Fibroblast of skin of scalp (primary cell): ENCODE results near the gene ZNF275.
"Not testable (repeated sequence)": the region's sequence is repeated elsewhere in the genome, so short reads cannot be mapped to it uniquely, and the experiment has no call there.

Source experiments
- DNase-seq: peaks from one replicate; pipeline ENCODE4 v3.0.0-alpha.2; 2013

The ZNF275 gene

DNA sequence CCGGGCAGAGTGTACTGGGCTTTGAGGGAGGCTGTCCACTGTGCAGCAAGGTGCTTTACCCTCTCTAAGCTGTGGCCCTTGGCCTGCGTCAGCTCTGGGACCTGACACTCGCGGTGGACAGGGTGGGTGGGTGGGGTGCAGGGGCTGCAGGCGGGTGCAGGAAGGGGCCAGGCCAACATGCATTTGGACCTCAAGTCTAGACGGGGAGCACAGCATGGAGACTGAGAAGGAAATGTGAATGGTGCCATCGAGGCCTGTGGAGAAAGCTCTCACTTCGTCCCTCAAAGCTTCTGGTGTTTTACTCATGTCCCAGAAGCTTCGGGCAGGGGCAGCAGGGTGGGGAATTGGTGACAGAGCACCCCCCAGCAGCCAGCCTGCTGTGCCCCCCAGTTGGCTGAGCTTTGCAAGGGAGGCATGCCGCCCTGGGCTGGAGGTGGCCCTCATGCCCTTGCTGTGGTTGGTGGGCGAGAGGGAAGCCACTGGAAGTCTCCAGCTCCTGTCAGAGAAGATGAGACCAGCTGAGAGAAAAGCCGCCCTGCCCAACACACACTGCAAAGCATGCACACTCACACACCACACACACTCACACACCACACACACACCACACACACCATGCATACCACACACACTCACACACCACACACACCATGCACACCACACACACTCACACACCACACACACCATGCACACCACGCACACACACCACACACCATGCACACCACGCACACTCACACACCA is 54.9 kb downstream of the ZNF275 start:
- DNase-seq: no peak

DNA sequence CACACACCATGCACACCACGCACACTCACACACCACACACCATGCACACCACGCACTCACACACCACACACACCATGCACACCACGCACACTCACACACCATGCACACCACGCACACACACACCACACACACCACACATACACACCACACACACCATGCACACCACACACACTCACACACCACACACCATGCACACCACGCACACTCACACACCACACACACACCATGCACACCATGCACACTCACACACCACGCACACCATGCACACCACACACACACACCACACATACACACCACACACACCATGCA is 55.5 kb downstream of the ZNF275 start:
- not testable (repeated sequence) for DNase-seq

DNA sequence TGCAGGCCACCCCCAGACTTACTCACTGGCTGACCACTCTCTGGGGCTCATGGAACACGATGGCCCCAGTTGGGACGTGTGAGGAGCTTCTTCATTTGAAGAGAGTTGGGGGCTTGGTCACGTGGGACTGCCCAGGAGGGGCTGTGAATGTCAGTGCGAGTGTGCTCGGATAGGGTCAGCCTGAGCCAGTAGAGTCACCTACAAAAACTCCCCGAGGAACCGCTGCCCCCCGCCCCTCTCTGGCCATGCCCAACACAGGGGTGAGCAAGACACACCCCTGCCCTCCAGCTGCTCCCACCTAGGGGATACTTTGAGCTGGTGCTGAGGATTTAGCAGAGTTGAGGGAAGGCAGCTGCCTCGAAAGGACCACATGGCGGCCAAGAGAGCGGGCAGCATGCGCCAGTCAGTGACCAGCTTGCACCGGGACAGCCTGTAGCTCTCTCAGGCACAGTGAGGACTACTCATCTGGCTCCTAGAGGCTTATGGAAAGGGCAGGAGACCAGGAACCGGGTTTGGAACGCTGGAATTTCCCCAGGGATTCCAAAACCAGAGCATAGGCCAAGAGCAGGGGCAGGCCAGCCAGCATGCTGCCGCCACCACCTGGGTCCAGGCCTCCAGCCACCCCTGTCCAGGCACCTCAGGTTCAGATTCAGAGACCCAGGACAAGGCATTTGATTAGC is 58.8 kb downstream of the ZNF275 start:
- DNase-seq: no peak

GRCh38 chrX:153394612-153395011 is 60.7 kb downstream of the ZNF275 start:
- DNase-seq: no peak

GRCh38 chrX:153395613-153396319 is 61.8 kb downstream of the ZNF275 start:
- no peak for DNase-seq

DNA sequence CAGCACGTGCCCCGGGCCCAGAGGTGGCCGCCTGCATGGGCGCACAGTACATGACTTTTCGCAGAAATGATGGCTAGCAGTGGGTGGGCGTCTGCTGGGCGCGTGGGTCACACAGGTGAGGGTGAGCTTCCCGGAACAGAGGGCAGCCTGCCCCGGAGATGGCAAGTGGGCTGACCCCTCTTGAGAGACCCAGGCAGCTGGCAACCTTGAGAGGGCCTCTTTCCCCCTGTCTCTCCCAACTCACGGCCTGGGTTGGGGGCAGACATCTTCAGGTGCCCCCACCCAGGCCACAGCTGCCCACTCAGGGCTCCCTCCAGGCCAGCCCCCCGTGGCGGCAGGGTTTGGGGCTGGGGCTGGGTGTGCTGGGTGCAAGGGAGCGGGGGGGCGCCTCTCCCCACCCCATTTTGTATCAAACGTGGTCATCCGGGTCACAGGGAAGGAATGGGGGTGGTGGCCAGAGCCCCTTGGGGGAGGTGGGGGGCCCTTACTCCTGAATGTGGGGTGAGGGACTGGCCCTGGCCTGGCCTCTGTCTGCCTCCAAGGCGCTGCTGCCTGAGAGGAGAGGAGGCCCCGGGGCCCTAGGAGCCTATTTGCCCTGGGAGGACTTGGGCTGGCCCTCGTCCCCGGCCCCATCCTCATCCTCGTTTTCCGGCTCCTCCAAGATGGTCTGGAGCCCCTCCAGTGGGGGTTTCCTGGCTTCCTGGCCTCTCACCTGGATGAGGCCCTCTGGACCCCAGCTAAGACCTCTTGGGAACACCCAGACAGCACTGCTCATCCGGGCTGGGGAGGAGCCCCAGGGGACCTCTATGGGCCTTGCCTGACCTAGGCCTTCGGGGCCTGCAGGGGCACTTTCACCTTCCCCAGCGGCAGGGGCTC is 62.6 kb downstream of the ZNF275 start:
- no peak for DNase-seq

DNA sequence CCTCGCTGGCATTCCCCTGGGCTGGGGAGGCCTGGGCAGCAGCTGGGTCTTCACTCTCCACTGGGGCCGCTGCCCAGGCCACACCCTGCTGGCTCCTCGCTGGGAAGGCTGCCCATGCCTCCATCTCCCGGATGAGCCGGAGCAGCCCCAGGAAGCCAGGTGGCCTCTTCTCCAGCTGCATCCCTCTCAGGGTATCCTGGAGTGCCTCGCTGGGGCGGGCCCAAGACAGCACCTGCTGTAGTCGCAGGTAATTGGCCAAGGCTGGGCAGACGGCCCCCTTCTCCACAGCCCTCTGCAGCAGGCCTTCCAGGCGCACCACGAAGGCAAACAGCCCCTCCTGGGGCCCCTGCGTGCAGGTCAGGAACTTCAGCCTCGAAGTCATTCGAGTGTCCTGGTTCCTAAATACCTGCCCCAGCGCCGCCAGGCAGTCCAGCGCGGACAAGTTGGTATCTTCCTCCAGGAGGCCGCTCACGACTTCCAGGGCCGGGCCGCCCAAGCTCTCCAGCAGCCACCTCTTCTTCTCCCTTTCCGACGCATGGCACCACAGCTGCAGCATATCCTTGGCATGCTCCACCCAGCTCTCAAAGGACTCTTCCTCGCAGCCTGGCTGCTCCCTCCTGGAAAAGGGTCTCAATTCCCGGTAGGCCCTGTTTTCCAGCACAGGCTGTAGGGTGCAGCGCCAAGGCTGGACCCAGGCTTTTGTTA is 63.5 kb downstream of the ZNF275 start:
- no peak for DNase-seq

- no peak for DNase-seq
These were observed 64.5 kb downstream of the ZNF275 start for GRCh38 chrX:153398275-153398960.

DNA sequence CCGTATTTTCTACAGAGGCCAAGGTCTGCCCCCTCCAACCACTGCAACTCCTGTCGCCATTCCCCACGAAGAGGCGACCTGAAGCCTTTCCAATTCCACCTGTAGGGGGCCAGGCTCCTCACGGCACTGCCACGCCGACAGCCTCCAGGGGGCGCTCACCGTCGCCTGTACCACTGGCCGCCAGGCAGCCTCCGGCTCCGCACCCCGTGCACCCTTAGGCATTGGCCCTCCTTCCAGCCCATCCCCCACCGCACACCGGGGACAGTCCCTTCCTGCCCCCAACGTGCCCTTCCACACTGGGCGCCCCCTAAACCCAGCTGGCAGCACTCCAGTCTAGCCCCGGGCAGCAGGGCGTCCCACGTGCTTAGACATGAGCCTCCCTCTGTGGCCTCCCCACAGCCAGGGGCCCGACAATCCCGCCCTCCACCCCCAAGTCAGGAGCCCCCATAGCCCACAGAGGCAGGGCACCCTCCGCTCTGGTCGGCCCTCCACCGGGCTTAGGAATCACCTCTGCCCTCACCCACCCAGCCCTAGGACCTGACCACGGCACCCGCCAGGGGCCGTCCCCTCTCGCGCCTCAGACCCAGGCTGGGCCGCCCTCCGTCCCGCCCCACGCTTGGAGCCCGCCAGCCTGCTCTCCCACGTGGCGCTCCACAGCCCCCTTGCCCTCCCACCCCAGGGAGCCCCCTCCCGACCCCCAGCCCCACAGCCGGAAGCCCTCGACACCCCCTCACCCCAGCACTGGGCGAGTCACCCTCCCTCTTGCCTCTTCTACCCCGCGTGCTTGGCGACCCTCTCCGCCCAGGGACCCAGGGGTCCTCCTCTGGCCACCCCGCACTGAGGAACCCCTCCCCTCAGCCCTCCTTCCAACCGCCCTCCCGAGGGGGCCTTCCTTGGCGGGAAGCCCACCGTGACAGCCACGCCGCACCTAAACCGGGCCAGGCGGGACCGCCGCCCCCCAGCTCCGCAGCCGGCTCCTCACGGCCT is 66.5 kb downstream of the ZNF275 start:
- peak; percentile 5 for DNase-seq

- no peak for DNase-seq
These were observed 67.3 kb downstream of the ZNF275 start, which contains the start of gene PNMA6E for GRCh38 chrX:153401133-153401764. Gene PNMA6E, minus strand, starts transcription at chrX:153401350. Its CDS starts 2,501 bp downstream, at chrX:153398849.
